Testis (tissue), 2 donors: ENCODE data around the gene NXPH2.

ENCODE experiments used
- POLR2A ChIP-seq: fragments of 450-650 bp; IDR thresholded peaks from one replicate; pipeline ENCODE4 v1.6.1; 2017; ENCODE audit warnings: antibody characterized with exemption, mild to moderate bottlenecking, moderate library complexity
- TF ChIP-seq, protein P1 (sequence below), 3 experiments: fragments of 450-650 bp in 2 of 3; fragments of 200-600 bp in 1 of 3; sonication (generic) in 1 of 3; IDR thresholded peaks; one replicate each; pipeline ENCODE4 v1.5.1; 2016 to 2019; ENCODE audit warnings: antibody characterized with exemption in 3 of 3, mild to moderate bottlenecking in 2 of 3, moderate library complexity in 1 of 3

DNA sequence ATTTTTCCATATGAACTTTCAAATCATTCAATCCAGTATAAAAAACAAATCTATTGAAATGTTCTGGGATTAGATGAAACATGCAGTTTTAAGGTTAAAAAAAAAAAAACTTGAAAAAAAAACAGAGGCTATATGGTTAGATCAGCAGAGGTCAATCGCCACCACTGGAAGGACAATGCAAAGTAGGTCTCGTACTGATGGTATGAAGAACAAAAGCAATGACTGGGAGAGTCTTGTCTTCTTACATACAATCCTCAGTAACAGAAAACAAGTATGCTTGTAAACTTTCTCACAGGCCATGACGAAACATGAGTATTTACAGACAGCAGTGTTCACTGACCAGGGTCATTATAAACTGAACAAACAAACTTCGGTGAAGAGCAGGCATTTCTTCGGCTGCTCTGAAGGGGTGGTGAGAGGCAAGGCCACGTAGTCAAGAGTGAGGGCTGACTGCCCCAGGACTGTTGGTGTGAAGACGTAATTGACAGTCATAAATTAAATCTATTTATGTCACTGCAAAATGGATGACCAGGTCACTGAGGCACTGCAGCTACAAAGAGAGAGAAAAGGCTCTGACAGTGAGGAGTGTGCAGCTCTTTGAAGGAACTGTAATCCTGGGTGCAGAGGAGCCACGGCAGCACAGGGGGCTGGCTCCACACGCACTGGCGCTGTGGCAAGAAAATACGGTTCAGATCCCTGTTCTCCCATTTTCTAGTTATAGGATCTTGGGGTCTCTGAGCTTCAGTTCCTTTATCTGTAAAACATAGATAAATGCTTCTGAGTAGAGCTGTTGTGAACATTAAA is 60.0 kb downstream of the NXPH2 start:
- TF ChIP-seq, protein P1, sequence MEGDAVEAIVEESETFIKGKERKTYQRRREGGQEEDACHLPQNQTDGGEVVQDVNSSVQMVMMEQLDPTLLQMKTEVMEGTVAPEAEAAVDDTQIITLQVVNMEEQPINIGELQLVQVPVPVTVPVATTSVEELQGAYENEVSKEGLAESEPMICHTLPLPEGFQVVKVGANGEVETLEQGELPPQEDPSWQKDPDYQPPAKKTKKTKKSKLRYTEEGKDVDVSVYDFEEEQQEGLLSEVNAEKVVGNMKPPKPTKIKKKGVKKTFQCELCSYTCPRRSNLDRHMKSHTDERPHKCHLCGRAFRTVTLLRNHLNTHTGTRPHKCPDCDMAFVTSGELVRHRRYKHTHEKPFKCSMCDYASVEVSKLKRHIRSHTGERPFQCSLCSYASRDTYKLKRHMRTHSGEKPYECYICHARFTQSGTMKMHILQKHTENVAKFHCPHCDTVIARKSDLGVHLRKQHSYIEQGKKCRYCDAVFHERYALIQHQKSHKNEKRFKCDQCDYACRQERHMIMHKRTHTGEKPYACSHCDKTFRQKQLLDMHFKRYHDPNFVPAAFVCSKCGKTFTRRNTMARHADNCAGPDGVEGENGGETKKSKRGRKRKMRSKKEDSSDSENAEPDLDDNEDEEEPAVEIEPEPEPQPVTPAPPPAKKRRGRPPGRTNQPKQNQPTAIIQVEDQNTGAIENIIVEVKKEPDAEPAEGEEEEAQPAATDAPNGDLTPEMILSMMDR (IDR thresholded peaks at IDR 0.05): no peak
- TF ChIP-seq POLR2A: no peak
